Colonic mucosa (tissue), 4 donors: ENCODE measurements around the gene CDH24. TPM values are rescaled to one million over a fixed set of nuclear protein-coding genes. Genes with fewer than 3 reads are reported as not detected.

Source experiments
- DNase-seq: peaks from one replicate; pipeline ENCODE4 v3.0.0-alpha.2; 2020
- H3K27ac ChIP-seq: fragments of 200-600 bp; one replicate; pipeline ENCODE4 v1.8.0; 2021
- H3K27me3 ChIP-seq: fragments of 200-600 bp; one replicate; pipeline ENCODE4 v1.8.0; 2021
- H3K36me3 ChIP-seq: fragments of 200-600 bp; one replicate; pipeline ENCODE4 v1.8.0; 2021
- H3K4me1 ChIP-seq: fragments of 200-600 bp; one replicate; pipeline ENCODE4 v1.8.0; 2021; ENCODE audit warnings: mild to moderate bottlenecking
- H3K4me3 ChIP-seq: fragments of 200-600 bp; one replicate; pipeline ENCODE4 v1.8.0; 2021
- H3K9ac ChIP-seq, 2 donors: one replicate each; pipeline ENCODE4 v1.7.0; 2013; ENCODE audit warnings: control low read depth in 2 of 2, low read depth in 2 of 2, low read length in 2 of 2
- H3K9me3 ChIP-seq: fragments of 200-600 bp; one replicate; pipeline ENCODE4 v1.8.0; 2021
- CTCF ChIP-seq: fragments of 200-600 bp; IDR thresholded peaks from one replicate; pipeline ENCODE4 v1.8.0; 2022; ENCODE audit warnings: antibody characterized with exemption, mild to moderate bottlenecking
- intact Hi-C: fragments of 100-400 bp; cut with DNase I; formaldehyde crosslinking; loops from one replicate; pipeline ENCODE4 v1.14.1; 2022
- total RNA-seq, 2 donors: library from RNA; stranded (reverse); fragmentation: NEBNext Ultra II Directional in 1 of 2; extraction: Animal tissue kit (Norgen Biotek cat#: 25700) in 1 of 2; gene quantifications; one replicate each; pipeline ENCODE4 v1.2.1, GENCODE V29; 2021
- donor health status: healthy.
- donor health status: DM: no; HTN: no; CAD: no.
- donor health status: DM: no; HTN: no; CAD: no.

The CDH24 gene
- total RNA-seq, 2 donors from 2014 or later, result 4.4 to 11.4 TPM

GRCh38 chr14:23093104-23093503 is 35.8 kb upstream of the CDH24 start:
- peaks cover 4% of the 10 kb centered on the region for H3K4me1 ChIP-seq
- TF ChIP-seq CTCF, result no peak
- DNase-seq, result no peak
- intact Hi-C loops, result no loop called here
- no peak overlapping the region for H3K9ac ChIP-seq
- no peak overlapping the region for H3K4me3 ChIP-seq
- H3K9me3 ChIP-seq, result no peaks in the 10 kb centered on the region
- no peak overlapping the region for H3K27ac ChIP-seq
- H3K36me3 ChIP-seq, result peaks cover 29% of the 10 kb centered on the region
- H3K27me3 ChIP-seq, result no peaks in the 10 kb centered on the region

GRCh38 chr14:23091294-23092225 is 34.2 kb upstream of the CDH24 start:
- no peak for TF ChIP-seq CTCF
- Histone ChIP-seq H3K4me1 (peaks cover 4% of the 10 kb centered on the region), H3K9me3 (no peaks in the 10 kb centered on the region), H3K27ac (no peak overlapping the region), H3K27me3 (no peaks in the 10 kb centered on the region), H3K4me3 (no peak overlapping the region), H3K9ac (no peak overlapping the region), H3K36me3 (peaks cover 29% of the 10 kb centered on the region)
- intact Hi-C loops, result no loop called here
- DNase-seq, result no peak

GRCh38 chr14:23090254-23090636 is 32.9 kb upstream of the CDH24 start:
- intact Hi-C loops, result no loop called here
- Histone ChIP-seq H3K36me3 (peaks cover 29% of the 10 kb centered on the region), H3K9me3 (no peaks in the 10 kb centered on the region), H3K9ac (no peak overlapping the region), H3K27ac (no peak overlapping the region), H3K27me3 (no peaks in the 10 kb centered on the region), H3K4me3 (no peak overlapping the region), H3K4me1 (peaks cover 4% of the 10 kb centered on the region)
- no peak for DNase-seq
- TF ChIP-seq CTCF, result no peak

GRCh38 chr14:23089498-23090253 is 32.4 kb upstream of the CDH24 start:
- peaks cover 4% of the 10 kb centered on the region for H3K4me1 ChIP-seq
- H3K9ac ChIP-seq, result no peak overlapping the region
- no peak for TF ChIP-seq CTCF
- intact Hi-C loops, result no loop called here
- no peak overlapping the region for H3K27ac ChIP-seq
- no peaks in the 10 kb centered on the region for H3K9me3 ChIP-seq
- H3K36me3 ChIP-seq, result peaks cover 29% of the 10 kb centered on the region
- no peaks in the 10 kb centered on the region for H3K27me3 ChIP-seq
- DNase-seq, result no peak
- H3K4me3 ChIP-seq, result no peak overlapping the region

DNA sequence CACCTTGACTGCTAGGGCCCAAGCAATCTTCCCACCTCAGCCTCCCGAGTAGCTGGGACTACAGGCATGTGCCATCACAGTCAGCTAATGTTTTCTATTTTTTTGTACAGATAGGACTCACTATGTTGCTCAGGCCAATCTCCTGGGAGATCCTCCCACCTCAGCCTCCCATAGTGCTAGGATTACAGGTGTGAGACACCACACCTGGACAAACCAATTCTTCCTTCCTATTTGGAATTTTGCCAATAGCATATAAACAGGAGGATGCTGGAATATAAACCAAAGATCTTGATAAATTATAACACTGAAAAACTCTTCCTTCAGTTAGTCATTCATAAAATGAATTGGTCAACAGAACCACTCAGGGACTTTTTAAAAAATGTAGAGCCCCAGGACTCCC is 29.2 kb upstream of the CDH24 start:
- intact Hi-C loops, result no loop called here
- no peak overlapping the region for H3K27ac ChIP-seq
- no peak overlapping the region for H3K4me3 ChIP-seq
- no peaks in the 10 kb centered on the region for H3K4me1 ChIP-seq
- TF ChIP-seq CTCF, result no peak
- H3K36me3 ChIP-seq, result peaks cover 33% of the 10 kb centered on the region
- H3K27me3 ChIP-seq, result no peaks in the 10 kb centered on the region
- no peak overlapping the region for H3K9ac ChIP-seq
- no peak for DNase-seq
- H3K9me3 ChIP-seq, result no peaks in the 10 kb centered on the region
